Measurements from ENCODE around the gene CSH2. TPM values are rescaled to one million over a fixed set of nuclear protein-coding genes. Genes with fewer than 3 reads are reported as not detected.
A peak's percentile ranks its signal among the peaks of the same experiment; 100 is the strongest.
"Not testable (repeated sequence)": the region's sequence is repeated elsewhere in the genome, so short reads cannot be mapped to it uniquely, and the experiment has no call there.

Gene CSH2
- total and polyA plus RNA-seq, 2 of the 8 experiments (the other 6 are each of a cell fraction or from before 2014, with no cell fraction given) = 0.43 TPM; not detected in 1

GRCh38 chr17:63919311-63919723 lies 45.8 kb upstream of the CSH2 start (continued):
- no peak for TF ChIP-seq TCF12 (IDR thresholded peaks at IDR 0.05; ENCODE audit: low read depth, low read length)

DNA sequence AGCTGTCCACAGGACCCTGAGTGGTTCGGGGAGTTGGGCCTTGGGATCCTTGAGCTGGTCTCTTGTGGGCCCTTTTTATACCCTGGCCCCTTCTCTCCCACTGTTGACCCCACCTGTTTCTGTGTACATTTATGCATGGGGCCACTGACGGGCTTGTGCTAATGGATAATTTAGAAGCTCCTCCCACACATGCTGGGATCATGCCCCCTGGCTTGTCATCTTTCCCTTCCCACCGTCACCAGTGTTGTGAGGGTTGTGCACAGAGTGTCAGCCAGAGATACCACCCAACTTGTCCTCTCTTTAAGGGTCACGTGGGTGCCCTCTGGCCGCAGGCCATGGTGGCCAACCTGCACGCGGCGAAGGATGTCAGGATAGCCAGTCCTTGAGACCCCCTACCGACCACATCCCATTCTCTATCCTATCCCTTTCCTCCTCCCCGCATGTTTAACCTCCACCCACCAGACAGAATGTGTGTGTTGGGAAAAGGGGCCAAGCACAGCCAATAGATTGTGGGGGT lies 45.4 kb upstream of the CSH2 start, which contains the start of gene GH1:
TSS of gene GH1 (minus strand) at position 51 of the 517 bp plus-strand sequence. CDS start 63 bp downstream, outside the sequence.
- not testable (repeated sequence) for H3K79me1 ChIP-seq (ENCODE audit: low read depth, low read length); H2AK5ac ChIP-seq (ENCODE audit: low read depth, low read length); H2BK15ac ChIP-seq (ENCODE audit: low read length); H3K18ac ChIP-seq (ENCODE audit: extremely low read depth, low read length); DNase-seq (ENCODE audit: low read depth in 1 of 2, low spot score in 2 of 2); H3K79me2 ChIP-seq (ENCODE audit: control insufficient read depth in 1 of 2, insufficient read depth in 2 of 2, low read length in 2 of 2); FAIRE-seq; H3K27ac ChIP-seq (ENCODE audit: low read depth, low read length); H3K23ac ChIP-seq (ENCODE audit: insufficient read length); H3K4me1 ChIP-seq (replicated peaks in 1 of 4; ENCODE audit: control insufficient read depth in 3 of 4, insufficient read depth in 4 of 4, low read length in 3 of 4); H3K23me2 ChIP-seq (ENCODE audit: low read depth, low read length); H3K9me3 ChIP-seq (ENCODE audit: insufficient read depth in 2 of 2, low read depth in 1 of 2, low read length in 1 of 2); H3K14ac ChIP-seq (ENCODE audit: insufficient read length); H4K20me1 ChIP-seq (replicated peaks in 1 of 2; ENCODE audit: control insufficient read depth in 1 of 2, insufficient read depth in 2 of 2, low read length in 2 of 2); H3K4ac ChIP-seq (replicated peaks; ENCODE audit: insufficient read length, low read depth, low read length); H2BK5ac ChIP-seq (ENCODE audit: low read depth, low read length); H3K36me3 ChIP-seq (ENCODE audit: control insufficient read depth in 2 of 4, insufficient read depth in 4 of 4, low read length in 3 of 4); H3K9ac ChIP-seq (replicated peaks in 1 of 4; ENCODE audit: extremely low read depth in 1 of 4, low read depth in 3 of 4, low read length in 3 of 4); H4K91ac ChIP-seq (replicated peaks; ENCODE audit: insufficient read length, low read length); H3K27me3 ChIP-seq (replicated peaks in 1 of 4; ENCODE audit: control insufficient read depth in 3 of 4, extremely low read depth in 1 of 4, insufficient read depth in 3 of 4, low read length in 3 of 4); H3K56ac ChIP-seq (replicated peaks; ENCODE audit: insufficient read length, low read depth, low read length); H2BK20ac ChIP-seq (ENCODE audit: low read length)
- peak within 1 kb of the TSS in 1 of 4 experiments; percentile 39; a peak in 3 of 8 replicates for H3K4me3 ChIP-seq (ENCODE audit: extremely low read depth in 1 of 4, insufficient read depth in 2 of 4, low read depth in 3 of 4, low read length in 4 of 4)
- H4K8ac ChIP-seq (ENCODE audit: extremely low read depth, insufficient read depth, low read length) = peak within 1 kb of the TSS; percentile 71; the same call in 1 of the 2 replicates
- CTCF ChIA-PET (ENCODE audit: partially characterized antibody) = interaction anchor here (0.7 to 11.2 kb wide), 50 partner anchors 8 to 316 kb away, joined by 3 to 270 read pairs (median 8); partner anchors contain the start of genes CD79B, CSHL1, GH2 and ICAM2
- H2BK120ac ChIP-seq (replicated peaks; ENCODE audit: low read depth, low read length) = peak within 1 kb of the TSS; percentile 43
- WGBS, 2 experiments (ENCODE audit: extremely low coverage in 1 of 2, insufficient coverage in 1 of 2, insufficient read length in 1 of 2, insufficient replicate concordance in 2 of 2, low coverage in 1 of 2, low lambda C conversion rate in 2 of 2, missing lambda C conversion rate in 1 of 2) = 63% methylated on average over 9 of the region's 10 CpGs; no CpG with 5 or more reads in 1 of the 2 experiments
- POLR2A ChIA-PET (ENCODE audit: partially characterized antibody) = interaction anchor here (0.8 to 2.5 kb wide), 7 partner anchors 16 to 586 kb away, joined by 3 to 13 read pairs (median 4); no protein-coding TSS in a partner anchor
- H4K5ac ChIP-seq (ENCODE audit: insufficient read length, low read depth, low read length) = peak within 1 kb of the TSS; percentile 0
- peak within 1 kb of the TSS; percentile 42 to 58 for H3K4me2 ChIP-seq (ENCODE audit: insufficient read depth in 1 of 2, low read depth in 2 of 2, low read length in 2 of 2)
- peak within 1 kb of the TSS; percentile 89 for H2AFZ ChIP-seq (ENCODE audit: low read length)
- H2BK12ac ChIP-seq (ENCODE audit: low read depth, low read length) = peak within 1 kb of the TSS; percentile 75; the same call in 1 of the 2 replicates

Measured in H1 (cell line).